Thyroid gland (tissue), 4 donors: ENCODE measurements around the gene CLIP1.

Experiments
- POLR2A ChIP-seq, 2 donors: fragments of 450-650 bp; IDR thresholded peaks; one replicate each; pipeline ENCODE4 v1.6.1; 2017; ENCODE audit warnings: antibody characterized with exemption in 2 of 2, mild to moderate bottlenecking in 2 of 2, moderate library complexity in 1 of 2
- TF ChIP-seq, protein P1 (sequence below), 6 experiments: fragments of 200-600 bp in 3 of 6; fragments of 450-650 bp in 3 of 6; sonication (generic) in 3 of 6; IDR thresholded peaks; one replicate each; pipeline ENCODE4 v1.5.1; 2016 to 2019; ENCODE audit warnings: antibody characterized with exemption in 6 of 6, mild to moderate bottlenecking in 2 of 6, inconsistent platforms in 1 of 6, moderate library complexity in 1 of 6

GRCh38 chr12:122238861-122239260 lies 183.6 kb downstream of the CLIP1 start:
- TF ChIP-seq, protein P1, sequence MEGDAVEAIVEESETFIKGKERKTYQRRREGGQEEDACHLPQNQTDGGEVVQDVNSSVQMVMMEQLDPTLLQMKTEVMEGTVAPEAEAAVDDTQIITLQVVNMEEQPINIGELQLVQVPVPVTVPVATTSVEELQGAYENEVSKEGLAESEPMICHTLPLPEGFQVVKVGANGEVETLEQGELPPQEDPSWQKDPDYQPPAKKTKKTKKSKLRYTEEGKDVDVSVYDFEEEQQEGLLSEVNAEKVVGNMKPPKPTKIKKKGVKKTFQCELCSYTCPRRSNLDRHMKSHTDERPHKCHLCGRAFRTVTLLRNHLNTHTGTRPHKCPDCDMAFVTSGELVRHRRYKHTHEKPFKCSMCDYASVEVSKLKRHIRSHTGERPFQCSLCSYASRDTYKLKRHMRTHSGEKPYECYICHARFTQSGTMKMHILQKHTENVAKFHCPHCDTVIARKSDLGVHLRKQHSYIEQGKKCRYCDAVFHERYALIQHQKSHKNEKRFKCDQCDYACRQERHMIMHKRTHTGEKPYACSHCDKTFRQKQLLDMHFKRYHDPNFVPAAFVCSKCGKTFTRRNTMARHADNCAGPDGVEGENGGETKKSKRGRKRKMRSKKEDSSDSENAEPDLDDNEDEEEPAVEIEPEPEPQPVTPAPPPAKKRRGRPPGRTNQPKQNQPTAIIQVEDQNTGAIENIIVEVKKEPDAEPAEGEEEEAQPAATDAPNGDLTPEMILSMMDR (IDR thresholded peaks at IDR 0.05), result no peak
- no peak for TF ChIP-seq POLR2A (IDR thresholded peaks at IDR 0.05)
